ENCODE measurements around the gene HEMK1. TPM values are rescaled to one million over a fixed set of nuclear protein-coding genes. Genes with fewer than 3 reads are reported as not detected.
A peak's percentile ranks its signal among the peaks of the same experiment; 100 is the strongest.

Gene HEMK1
- total RNA-seq, 1 experiment from 2014 or later = 20.9 TPM

- TF ChIP-seq, protein P1, sequence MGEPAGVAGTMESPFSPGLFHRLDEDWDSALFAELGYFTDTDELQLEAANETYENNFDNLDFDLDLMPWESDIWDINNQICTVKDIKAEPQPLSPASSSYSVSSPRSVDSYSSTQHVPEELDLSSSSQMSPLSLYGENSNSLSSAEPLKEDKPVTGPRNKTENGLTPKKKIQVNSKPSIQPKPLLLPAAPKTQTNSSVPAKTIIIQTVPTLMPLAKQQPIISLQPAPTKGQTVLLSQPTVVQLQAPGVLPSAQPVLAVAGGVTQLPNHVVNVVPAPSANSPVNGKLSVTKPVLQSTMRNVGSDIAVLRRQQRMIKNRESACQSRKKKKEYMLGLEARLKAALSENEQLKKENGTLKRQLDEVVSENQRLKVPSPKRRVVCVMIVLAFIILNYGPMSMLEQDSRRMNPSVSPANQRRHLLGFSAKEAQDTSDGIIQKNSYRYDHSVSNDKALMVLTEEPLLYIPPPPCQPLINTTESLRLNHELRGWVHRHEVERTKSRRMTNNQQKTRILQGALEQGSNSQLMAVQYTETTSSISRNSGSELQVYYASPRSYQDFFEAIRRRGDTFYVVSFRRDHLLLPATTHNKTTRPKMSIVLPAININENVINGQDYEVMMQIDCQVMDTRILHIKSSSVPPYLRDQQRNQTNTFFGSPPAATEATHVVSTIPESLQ (CRISPR knock-in tag; IDR thresholded peaks at IDR 0.05) = no peak
- TF ChIP-seq ZNF138 (CRISPR knock-in tag; conservative IDR thresholded peaks at IDR 0.05) (no peak), NR1H2 (CRISPR knock-in tag; IDR thresholded peaks at IDR 0.05) (no peak; the same call in 1 of the 2 replicates), STAT6 (CRISPR knock-in tag; conservative IDR thresholded peaks at IDR 0.05; ENCODE audit: low read depth) (no peak), ZNF121 (CRISPR knock-in tag; IDR thresholded peaks at IDR 0.05) (no peak)
- TF ChIP-seq, protein P2, sequence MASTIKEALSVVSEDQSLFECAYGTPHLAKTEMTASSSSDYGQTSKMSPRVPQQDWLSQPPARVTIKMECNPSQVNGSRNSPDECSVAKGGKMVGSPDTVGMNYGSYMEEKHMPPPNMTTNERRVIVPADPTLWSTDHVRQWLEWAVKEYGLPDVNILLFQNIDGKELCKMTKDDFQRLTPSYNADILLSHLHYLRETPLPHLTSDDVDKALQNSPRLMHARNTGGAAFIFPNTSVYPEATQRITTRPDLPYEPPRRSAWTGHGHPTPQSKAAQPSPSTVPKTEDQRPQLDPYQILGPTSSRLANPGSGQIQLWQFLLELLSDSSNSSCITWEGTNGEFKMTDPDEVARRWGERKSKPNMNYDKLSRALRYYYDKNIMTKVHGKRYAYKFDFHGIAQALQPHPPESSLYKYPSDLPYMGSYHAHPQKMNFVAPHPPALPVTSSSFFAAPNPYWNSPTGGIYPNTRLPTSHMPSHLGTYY (CRISPR knock-in tag; IDR thresholded peaks at IDR 0.05) = no peak
Observed at GRCh38 chr3:50525987-50526386, 43.3 kb upstream of the HEMK1 start (continued).

DNA sequence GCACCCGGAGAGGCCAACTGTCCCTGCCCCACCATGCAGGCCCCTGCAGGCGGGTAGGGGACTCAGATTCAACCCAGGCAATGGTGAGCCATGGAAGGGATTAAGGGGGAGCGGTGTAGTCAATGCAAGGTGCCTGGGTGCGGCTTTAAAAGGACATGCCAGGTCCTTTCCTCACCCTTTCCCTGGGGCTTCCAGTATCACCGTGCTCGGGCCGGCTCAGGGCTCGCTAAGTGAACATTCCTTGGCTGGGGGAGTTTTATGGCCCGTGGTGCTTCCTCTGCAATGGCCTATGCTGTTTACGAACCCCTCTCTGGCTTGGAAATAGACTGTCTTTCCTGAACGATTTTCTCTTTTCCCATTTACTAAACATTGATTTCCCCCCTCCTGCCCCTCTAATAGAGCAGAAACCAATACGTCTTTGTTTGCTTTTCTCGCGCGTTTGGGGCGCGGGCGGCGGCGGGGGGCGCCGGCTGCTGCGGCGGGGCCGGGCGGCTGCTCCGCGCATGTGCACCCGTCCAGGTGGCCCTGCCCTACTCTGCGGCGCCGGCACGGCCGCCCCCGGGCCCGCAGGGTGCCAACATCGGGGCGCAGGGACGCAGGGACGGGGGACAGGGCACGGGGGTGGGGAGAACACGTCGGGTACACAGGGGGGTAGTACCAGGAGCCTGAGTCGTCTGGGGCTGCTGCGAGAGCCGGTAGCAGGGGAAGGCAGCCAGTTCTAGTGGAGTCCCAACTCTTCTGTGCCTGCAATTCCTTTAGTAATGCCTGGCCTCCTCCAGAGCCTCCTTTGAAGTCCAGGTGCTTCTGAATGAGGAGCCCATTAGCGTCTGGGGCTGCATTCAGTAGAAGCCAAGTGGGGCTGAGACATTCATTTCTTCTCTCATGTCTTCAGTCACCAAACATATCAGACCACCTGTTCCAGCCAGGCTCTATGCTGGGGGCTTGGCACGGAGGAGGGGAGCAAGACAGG is 39.0 kb upstream of the HEMK1 start:
- DNase-seq (ENCODE audit: low spot score) (no peak), ATAC-seq (peak; percentile 37)
- ChIA-PET CTCF (interaction anchor here (1.5 kb wide), 1 partner anchor 12 kb away, joined by 4 read pairs; no protein-coding TSS in a partner anchor), POLR2A (no interaction called here)
- Mint-ChIP-seq H3K27ac (no peak overlapping the region), H3K27me3 (ENCODE audit: low read depth) (peaks cover 28% of the 10 kb centered on the region), H3K4me3 (peak overlapping the region; percentile 42), H3K36me3 (no peaks in the 10 kb centered on the region), H3K9me3 (no peaks in the 10 kb centered on the region), H3K4me1 (peaks cover 29% of the 10 kb centered on the region)
- TF ChIP-seq TEAD1 (CRISPR knock-in tag; IDR thresholded peaks at IDR 0.05) (no peak), MYBL2 (CRISPR knock-in tag; IDR thresholded peaks at IDR 0.05) (no peak), NR1H2 (CRISPR knock-in tag; IDR thresholded peaks at IDR 0.05) (no peak)

DNA sequence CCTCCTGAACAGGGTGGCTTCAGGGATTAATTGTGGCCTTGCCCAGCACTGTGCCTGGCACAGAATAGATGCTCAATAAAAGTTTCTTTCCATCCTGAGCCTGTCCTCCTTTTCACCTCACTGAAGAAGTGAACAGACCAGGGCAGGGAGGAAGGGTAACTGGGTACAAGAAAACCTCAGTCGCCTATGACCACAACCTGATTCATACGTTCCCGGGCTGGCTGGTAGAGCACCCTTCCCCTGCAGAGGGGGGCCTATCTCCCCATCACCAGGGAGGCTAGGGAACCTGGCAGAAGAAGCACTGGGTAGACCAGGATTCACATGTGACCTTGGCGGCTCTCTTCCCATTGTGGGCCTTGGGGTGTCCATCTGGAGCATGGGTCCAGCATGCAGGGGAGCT is 38.1 kb upstream of the HEMK1 start:
- ChIA-PET CTCF (interaction anchor here (1.5 kb wide), 1 partner anchor 11 kb away, joined by 4 read pairs; no protein-coding TSS in a partner anchor), POLR2A (no interaction called here)
- Mint-ChIP-seq H3K27me3 (ENCODE audit: low read depth) (peaks cover 31% of the 10 kb centered on the region), H3K4me3 (no peak overlapping the region), H3K9me3 (no peaks in the 10 kb centered on the region), H3K4me1 (peaks cover 24% of the 10 kb centered on the region), H3K36me3 (no peaks in the 10 kb centered on the region), H3K27ac (no peak overlapping the region)
- DNase-seq (ENCODE audit: low spot score) = no peak
- no peak for ATAC-seq
- TF ChIP-seq ATF2 (CRISPR knock-in tag; IDR thresholded peaks at IDR 0.05; ENCODE audit: borderline replicate concordance, low read depth) (no peak), ZNF317 (CRISPR knock-in tag; IDR thresholded peaks at IDR 0.05; ENCODE audit: borderline replicate concordance, low read depth) (no peak), CBFB (CRISPR knock-in tag; IDR thresholded peaks at IDR 0.05; ENCODE audit: low read depth) (no peak), GTF2I (CRISPR knock-in tag; conservative IDR thresholded peaks at IDR 0.05) (no peak), GABPB1 (CRISPR knock-in tag; IDR thresholded peaks at IDR 0.05) (no peak), HMGXB4 (CRISPR knock-in tag; IDR thresholded peaks at IDR 0.05) (no peak), TEAD4 (CRISPR knock-in tag; IDR thresholded peaks at IDR 0.05) (no peak), ZNF416 (CRISPR knock-in tag; IDR thresholded peaks at IDR 0.05) (no peak), MAX (CRISPR knock-in tag; IDR thresholded peaks at IDR 0.05) (no peak)
- TF ChIP-seq, protein P3, sequence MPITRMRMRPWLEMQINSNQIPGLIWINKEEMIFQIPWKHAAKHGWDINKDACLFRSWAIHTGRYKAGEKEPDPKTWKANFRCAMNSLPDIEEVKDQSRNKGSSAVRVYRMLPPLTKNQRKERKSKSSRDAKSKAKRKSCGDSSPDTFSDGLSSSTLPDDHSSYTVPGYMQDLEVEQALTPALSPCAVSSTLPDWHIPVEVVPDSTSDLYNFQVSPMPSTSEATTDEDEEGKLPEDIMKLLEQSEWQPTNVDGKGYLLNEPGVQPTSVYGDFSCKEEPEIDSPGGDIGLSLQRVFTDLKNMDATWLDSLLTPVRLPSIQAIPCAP (CRISPR knock-in tag; IDR thresholded peaks at IDR 0.05) = no peak
- TF ChIP-seq, protein P2 (CRISPR knock-in tag; IDR thresholded peaks at IDR 0.05) = no peak
